Activated CD4-positive, alpha-beta T cell treated with anti-CD3 and anti-CD28 coated beads, Interleukin-2, amount 10 ng/mL, durations not matched to agents 7 days and 5 days (primary cell): ENCODE measurements around the gene CELSR1. TPM values are rescaled to one million over a fixed set of nuclear protein-coding genes. Genes with fewer than 3 reads are reported as not detected.
"Not testable (repeated sequence)": the region's sequence is repeated elsewhere in the genome, so short reads cannot be mapped to it uniquely, and the experiment has no call there.

Experiments
- CTCF ChIA-PET: fragments of 350-600 bp; sonication (Branson Sonifier 250); formaldehyde crosslinking; loops from one replicate; lab custom pipeline; 2021; ENCODE audit warnings: antibody characterized with exemption; lab: Charles Lee
- POLR2A ChIA-PET: fragments of 350-600 bp; sonication (Branson Sonifier 250); formaldehyde crosslinking; loops from one replicate; lab custom pipeline; 2021; ENCODE audit warnings: antibody characterized with exemption; lab: Charles Lee
- DNase-seq: peaks from one replicate; pipeline ENCODE4 v3.0.0-alpha.2; 2020
- H3K27ac Mint-ChIP-seq: one replicate; pipeline ENCODE4 v1.8.0; 2021; ENCODE audit warnings: mild to moderate bottlenecking, moderate library complexity, mixed read lengths
- H3K27me3 Mint-ChIP-seq: one replicate; pipeline ENCODE4 v1.8.0; 2021; ENCODE audit warnings: mixed read lengths
- H3K36me3 Mint-ChIP-seq: one replicate; pipeline ENCODE4 v1.8.0; 2021; ENCODE audit warnings: low read depth, mixed read lengths
- H3K4me1 Mint-ChIP-seq: one replicate; pipeline ENCODE4 v1.8.0; 2021; ENCODE audit warnings: mixed read lengths
- H3K4me3 Mint-ChIP-seq: one replicate; pipeline ENCODE4 v1.8.0; 2021; ENCODE audit warnings: mild to moderate bottlenecking, moderate library complexity, mixed read lengths
- H3K9me3 Mint-ChIP-seq: one replicate; pipeline ENCODE4 v1.8.0; 2021; ENCODE audit warnings: mixed read lengths
- total RNA-seq, 2 experiments: library from RNA; stranded (reverse); gene quantifications; one replicate each; pipeline ENCODE4 v1.2.3, GENCODE V29; 2021

Gene CELSR1
- total RNA-seq, 2 experiments from 2014 or later = 0.20 to 0.23 TPM

- POLR2A ChIA-PET = no interaction called here
- H3K27me3 Mint-ChIP-seq = no peaks in the 10 kb centered on the region
- no peak overlapping the region for H3K4me3 Mint-ChIP-seq
These were observed 55.3 kb downstream of the CELSR1 start for GRCh38 chr22:46482056-46482675.

GRCh38 chr22:46481386-46481785 is 56.0 kb downstream of the CELSR1 start:
- POLR2A ChIA-PET = no interaction called here

More at GRCh38 chr22:46482056-46482675, 55.3 kb downstream of the CELSR1 start:
- H3K36me3 Mint-ChIP-seq = no peaks in the 10 kb centered on the region
- no peak for DNase-seq
- no peaks in the 10 kb centered on the region for H3K9me3 Mint-ChIP-seq
- peaks cover 9% of the 10 kb centered on the region for H3K4me1 Mint-ChIP-seq
- CTCF ChIA-PET = interaction anchor here (0.6 to 1.1 kb wide), 4 partner anchors 10 to 371 kb away, joined by 3 to 4 read pairs (median 4); no protein-coding TSS in a partner anchor
- no peak overlapping the region for H3K27ac Mint-ChIP-seq

GRCh38 chr22:46480396-46480795 is 57.0 kb downstream of the CELSR1 start:
- H3K36me3 Mint-ChIP-seq = no peaks in the 10 kb centered on the region
- no peak overlapping the region for H3K27ac Mint-ChIP-seq
- ChIA-PET POLR2A (no interaction called here), CTCF (interaction anchor here (1.3 kb wide), 1 partner anchor 10 kb away, joined by 3 read pairs; no protein-coding TSS in a partner anchor)
- no peaks in the 10 kb centered on the region for H3K9me3 Mint-ChIP-seq
- no peak for DNase-seq
- H3K27me3 Mint-ChIP-seq = no peaks in the 10 kb centered on the region
- H3K4me3 Mint-ChIP-seq = no peak overlapping the region
- H3K4me1 Mint-ChIP-seq = peaks cover 16% of the 10 kb centered on the region

More at GRCh38 chr22:46481386-46481785, 56.0 kb downstream of the CELSR1 start:
- Mint-ChIP-seq H3K27ac (no peak overlapping the region), H3K9me3 (no peaks in the 10 kb centered on the region), H3K36me3 (no peaks in the 10 kb centered on the region), H3K4me3 (no peak overlapping the region), H3K27me3 (no peaks in the 10 kb centered on the region), H3K4me1 (peaks cover 16% of the 10 kb centered on the region)
- no peak for DNase-seq
- CTCF ChIA-PET = interaction anchor here (0.6 to 1.3 kb wide), 2 partner anchors 11 to 1186 kb away, joined by 3 read pairs; no protein-coding TSS in a partner anchor

DNA sequence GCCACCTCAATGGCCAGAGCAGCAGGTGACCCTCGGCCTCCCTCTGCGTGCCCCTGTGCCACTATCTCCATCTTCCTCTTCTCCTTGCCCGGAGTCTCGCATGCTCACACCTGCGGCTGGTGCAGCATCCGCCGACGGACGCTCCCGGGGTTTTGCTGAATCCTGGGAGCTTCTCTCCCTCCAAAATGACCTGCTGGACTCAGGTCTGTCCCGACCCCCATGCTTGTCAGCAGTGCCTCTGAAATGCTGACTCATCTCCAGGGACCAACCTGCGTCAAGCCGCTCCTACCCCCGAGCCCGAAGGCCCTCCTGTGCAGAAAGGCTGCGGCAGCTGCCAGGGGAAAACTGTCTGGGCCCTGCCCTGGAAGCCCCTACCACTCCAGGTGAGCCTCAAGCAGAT is 58.4 kb downstream of the CELSR1 start:
- CTCF ChIA-PET = no interaction called here
- no peaks in the 10 kb centered on the region for H3K9me3 Mint-ChIP-seq
- no peak overlapping the region for H3K27ac Mint-ChIP-seq
- H3K36me3 Mint-ChIP-seq = no peaks in the 10 kb centered on the region
- POLR2A ChIA-PET = no interaction called here
- H3K4me3 Mint-ChIP-seq = no peak overlapping the region
- H3K27me3 Mint-ChIP-seq = peaks cover 2% of the 10 kb centered on the region
- DNase-seq = no peak
- H3K4me1 Mint-ChIP-seq = peaks cover 16% of the 10 kb centered on the region

GRCh38 chr22:46478083-46478551 is 59.3 kb downstream of the CELSR1 start:
- H3K4me3 Mint-ChIP-seq = no peak overlapping the region
- H3K4me1 Mint-ChIP-seq = peaks cover 16% of the 10 kb centered on the region
- H3K9me3 Mint-ChIP-seq = no peaks in the 10 kb centered on the region
- CTCF ChIA-PET = interaction anchor here (1.1 kb wide), 1 partner anchor 17 kb away, joined by 3 read pairs; no protein-coding TSS in a partner anchor
- POLR2A ChIA-PET = no interaction called here
- H3K27ac Mint-ChIP-seq = no peak overlapping the region
- peaks cover 2% of the 10 kb centered on the region for H3K27me3 Mint-ChIP-seq
- no peaks in the 10 kb centered on the region for H3K36me3 Mint-ChIP-seq
- DNase-seq = no peak

GRCh38 chr22:46476547-46476941 is 60.9 kb downstream of the CELSR1 start:
- H3K4me3 Mint-ChIP-seq = no peak overlapping the region
- peaks cover 14% of the 10 kb centered on the region for H3K4me1 Mint-ChIP-seq
- peaks cover 2% of the 10 kb centered on the region for H3K27me3 Mint-ChIP-seq
- no peaks in the 10 kb centered on the region for H3K9me3 Mint-ChIP-seq
- peak; percentile 10 for DNase-seq
- POLR2A ChIA-PET = no interaction called here
- CTCF ChIA-PET = interaction anchor here (0.6 kb wide), 1 partner anchor 9 kb away, joined by 4 read pairs; no protein-coding TSS in a partner anchor
- H3K27ac Mint-ChIP-seq = no peak overlapping the region
- no peaks in the 10 kb centered on the region for H3K36me3 Mint-ChIP-seq

GRCh38 chr22:46473896-46474557 is 63.4 kb downstream of the CELSR1 start:
- Mint-ChIP-seq H3K36me3 (no peaks in the 10 kb centered on the region), H3K4me3 (no peak overlapping the region), H3K27ac (no peak overlapping the region), H3K27me3 (peaks cover 2% of the 10 kb centered on the region), H3K4me1 (peaks cover 8% of the 10 kb centered on the region), H3K9me3 (no peaks in the 10 kb centered on the region)
- CTCF ChIA-PET = interaction anchor here (0.6 kb wide), 1 partner anchor 1483 kb away, joined by 4 read pairs; no protein-coding TSS in a partner anchor
- POLR2A ChIA-PET = no interaction called here
- DNase-seq = no peak

- Mint-ChIP-seq H3K4me3 (no peak overlapping the region), H3K9me3 (no peaks in the 10 kb centered on the region), H3K4me1 (peaks cover 8% of the 10 kb centered on the region), H3K27ac (no peak overlapping the region), H3K36me3 (no peaks in the 10 kb centered on the region), H3K27me3 (peaks cover 2% of the 10 kb centered on the region)
- POLR2A ChIA-PET = no interaction called here
- CTCF ChIA-PET = no interaction called here
- DNase-seq = no peak
These were observed 64.2 kb downstream of the CELSR1 start for GRCh38 chr22:46473021-46473779.

DNA sequence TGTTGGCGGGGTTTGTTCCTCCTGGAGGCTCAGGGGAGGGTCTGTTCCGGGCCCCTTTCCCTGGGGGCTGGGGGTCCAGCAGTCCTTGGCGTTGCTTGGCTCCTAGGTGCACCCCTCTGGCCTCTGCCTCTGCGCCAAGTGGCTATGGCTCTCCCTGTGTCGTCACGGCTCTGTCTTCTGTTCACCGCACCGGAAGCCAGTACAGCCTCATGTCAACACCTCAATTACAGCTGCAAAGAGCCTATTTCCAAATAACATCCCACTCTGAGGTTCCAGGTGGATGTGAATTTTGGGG is 64.8 kb downstream of the CELSR1 start:
- Mint-ChIP-seq H3K27ac (no peak overlapping the region), H3K27me3 (peaks cover 2% of the 10 kb centered on the region), H3K4me3 (no peak overlapping the region), H3K9me3 (no peaks in the 10 kb centered on the region), H3K36me3 (no peaks in the 10 kb centered on the region), H3K4me1 (peaks cover 8% of the 10 kb centered on the region)
- DNase-seq = no peak
- CTCF ChIA-PET = no interaction called here
- POLR2A ChIA-PET = no interaction called here

- POLR2A ChIA-PET = no interaction called here
- Mint-ChIP-seq H3K27ac (no peak overlapping the region), H3K4me3 (no peak overlapping the region), H3K9me3 (no peaks in the 10 kb centered on the region), H3K36me3 (no peaks in the 10 kb centered on the region), H3K27me3 (peaks cover 2% of the 10 kb centered on the region), H3K4me1 (peaks cover 7% of the 10 kb centered on the region)
- DNase-seq = no peak
- CTCF ChIA-PET = no interaction called here
These were observed 65.3 kb downstream of the CELSR1 start for GRCh38 chr22:46471901-46472721.

- H3K27ac Mint-ChIP-seq, H3K4me1 Mint-ChIP-seq, H3K36me3 Mint-ChIP-seq, H3K4me3 Mint-ChIP-seq, DNase-seq, H3K27me3 Mint-ChIP-seq, H3K9me3 Mint-ChIP-seq, POLR2A ChIA-PET: not testable (repeated sequence)
- CTCF ChIA-PET = interaction anchor here (1.0 kb wide), 1 partner anchor 10 kb away, joined by 3 read pairs; no protein-coding TSS in a partner anchor
These were observed 66.1 kb downstream of the CELSR1 start for GRCh38 chr22:46471330-46471729.

DNA sequence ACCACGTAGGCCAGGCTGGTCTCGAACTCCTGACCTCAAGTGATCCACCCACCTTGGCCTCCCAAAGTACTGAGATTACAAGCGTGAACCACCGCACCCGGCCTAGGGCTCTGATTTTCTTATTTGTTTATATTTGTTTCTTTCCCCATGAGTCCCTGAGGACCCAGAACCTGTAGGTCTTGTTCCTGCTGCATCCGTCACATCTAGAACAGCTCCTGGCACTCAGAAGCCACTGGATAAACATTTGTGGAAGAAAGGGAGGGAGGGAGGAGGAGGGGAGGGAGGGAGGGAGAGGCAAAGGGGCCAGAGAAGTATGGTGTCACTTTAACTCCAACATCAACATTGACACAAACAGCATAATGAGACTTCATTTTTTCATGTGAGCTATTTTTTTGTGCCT is 67.7 kb downstream of the CELSR1 start:
- no peak overlapping the region for H3K4me3 Mint-ChIP-seq
- no peak overlapping the region for H3K27ac Mint-ChIP-seq
- H3K36me3 Mint-ChIP-seq = no peaks in the 10 kb centered on the region
- no peaks in the 10 kb centered on the region for H3K9me3 Mint-ChIP-seq
- ChIA-PET CTCF (interaction anchor here (0.6 kb wide), 1 partner anchor 313 kb away, joined by 3 read pairs; no protein-coding TSS in a partner anchor), POLR2A (no interaction called here)
- DNase-seq = no peak
- no peaks in the 10 kb centered on the region for H3K4me1 Mint-ChIP-seq
- H3K27me3 Mint-ChIP-seq = no peaks in the 10 kb centered on the region
